HFFc6 (cell line): ENCODE data around the gene FNDC3A. TPM values are rescaled to one million over a fixed set of nuclear protein-coding genes. Genes with fewer than 3 reads are reported as not detected.
A peak's percentile ranks its signal among the peaks of the same experiment; 100 is the strongest.

Experiments
- DNase-seq: peaks from one replicate; pipeline ENCODE4 v3.0.0-alpha.2; 2018
- H3K27ac Mint-ChIP-seq: 2 replicates; pipeline ENCODE4 v1.8.0; 2020; ENCODE audit warnings: mild to moderate bottlenecking, mixed read lengths
- H3K27me3 Mint-ChIP-seq: 2 replicates; pipeline ENCODE4 v1.8.0; 2021; ENCODE audit warnings: mild to moderate bottlenecking, moderate library complexity, mixed read lengths; ENCODE audit not compliant: insufficient read depth
- H3K36me3 Mint-ChIP-seq: 2 replicates; pipeline ENCODE4 v1.8.0; 2021; ENCODE audit warnings: low read depth, mixed read lengths
- H3K4me1 Mint-ChIP-seq: 2 replicates; pipeline ENCODE4 v1.8.0; 2020; ENCODE audit warnings: low read depth, mixed read lengths
- H3K4me3 Mint-ChIP-seq: 2 replicates; pipeline ENCODE4 v1.8.0; 2020; ENCODE audit warnings: mild to moderate bottlenecking, moderate library complexity, mixed read lengths
- H3K9me3 Mint-ChIP-seq: 2 replicates; pipeline ENCODE4 v1.8.0; 2020; ENCODE audit warnings: mild to moderate bottlenecking, mixed read lengths
- CTCF ChIP-seq: fragments of 200-600 bp; sonication (generic); IDR thresholded peaks from 2 replicates; pipeline ENCODE4 v1.5.0; 2021; ENCODE audit warnings: antibody characterized with exemption, mild to moderate bottlenecking
- total RNA-seq, 6 experiments: library from RNA; stranded (reverse); fragmentation: NEBNext Ultra II Directional; extraction: Animal tissue kit (Norgen Biotek cat#: 25700); gene quantifications; 2 replicates in 1 of 6; 3 replicates in 5 of 6; pipeline ENCODE4 v1.2.3, GENCODE V29; 2021

FNDC3A gene
- total RNA-seq, 6 experiments from 2014 or later = 60.3 to 73.8 (median 67.9) TPM

GRCh38 chr13:49165798-49166752 lies 190.4 kb downstream of the FNDC3A start:
- TF ChIP-seq CTCF = no peak
- H3K27ac Mint-ChIP-seq = no peak overlapping the region

GRCh38 chr13:49171359-49171758 lies 195.6 kb downstream of the FNDC3A start:
- DNase-seq = no peak
- Mint-ChIP-seq H3K27ac (no peak overlapping the region), H3K4me1 (no peaks in the 10 kb centered on the region), H3K9me3 (no peaks in the 10 kb centered on the region), H3K4me3 (no peak overlapping the region), H3K27me3 (no peaks in the 10 kb centered on the region), H3K36me3 (peaks cover 17% of the 10 kb centered on the region)
- TF ChIP-seq CTCF = no peak

More at GRCh38 chr13:49165798-49166752, 190.4 kb downstream of the FNDC3A start:
- H3K27me3 Mint-ChIP-seq = no peaks in the 10 kb centered on the region
- no peak overlapping the region for H3K4me3 Mint-ChIP-seq
- H3K36me3 Mint-ChIP-seq = peaks cover 39% of the 10 kb centered on the region
- DNase-seq = no peak
- H3K4me1 Mint-ChIP-seq = no peaks in the 10 kb centered on the region
- H3K9me3 Mint-ChIP-seq = peaks cover 7% of the 10 kb centered on the region; the same call in 1 of the 2 replicates

- Mint-ChIP-seq H3K36me3 (peaks cover 41% of the 10 kb centered on the region), H3K9me3 (no peaks in the 10 kb centered on the region), H3K4me3 (no peak overlapping the region), H3K27me3 (no peaks in the 10 kb centered on the region), H3K27ac (no peak overlapping the region), H3K4me1 (peaks cover 7% of the 10 kb centered on the region; the same call in 1 of the 2 replicates)
- DNase-seq = peak; percentile 1
- TF ChIP-seq CTCF = no peak
Observed at GRCh38 chr13:49183672-49184325, 208.1 kb downstream of the FNDC3A start.

GRCh38 chr13:49184621-49185020 lies 208.9 kb downstream of the FNDC3A start:
- no peak overlapping the region for H3K4me3 Mint-ChIP-seq
- H3K9me3 Mint-ChIP-seq = no peaks in the 10 kb centered on the region
- peaks cover 7% of the 10 kb centered on the region; the same call in 1 of the 2 replicates for H3K4me1 Mint-ChIP-seq
- peaks cover 37% of the 10 kb centered on the region for H3K36me3 Mint-ChIP-seq
- H3K27me3 Mint-ChIP-seq = no peaks in the 10 kb centered on the region
- no peak for DNase-seq
- no peak for TF ChIP-seq CTCF
- no peak overlapping the region for H3K27ac Mint-ChIP-seq

GRCh38 chr13:49185264-49185663 lies 209.6 kb downstream of the FNDC3A start:
- no peak overlapping the region for H3K4me3 Mint-ChIP-seq
- no peaks in the 10 kb centered on the region for H3K9me3 Mint-ChIP-seq
- no peak for TF ChIP-seq CTCF
- peaks cover 33% of the 10 kb centered on the region for H3K36me3 Mint-ChIP-seq
- peaks cover 7% of the 10 kb centered on the region; the same call in 1 of the 2 replicates for H3K4me1 Mint-ChIP-seq
- no peaks in the 10 kb centered on the region for H3K27me3 Mint-ChIP-seq
- no peak for DNase-seq
- no peak overlapping the region for H3K27ac Mint-ChIP-seq
